Stomach (tissue), 9 donors: ENCODE measurements around the gene ZMIZ1. TPM values are rescaled to one million over a fixed set of nuclear protein-coding genes. Genes with fewer than 3 reads are reported as not detected.

Source experiments
- DNase-seq, 2 donors: peaks; one replicate each; pipeline versions ENCODE4 v3.0.0 to v3.0.0-alpha.2; 2013 to 2019
- H3K27ac ChIP-seq, 5 donors: fragments of 200-600 bp in 4 of 5; sonication (generic) in 4 of 5; one replicate each; pipeline ENCODE4 v1.5.1; 2013 to 2019; ENCODE audit warnings: mild to moderate bottlenecking in 1 of 5, moderate library complexity in 1 of 5
- H3K27me3 ChIP-seq, 3 donors: fragments of 200-600 bp; sonication (generic); one replicate each; pipeline ENCODE4 v1.5.1; 2017 to 2019; ENCODE audit warnings: mixed run types in 1 of 3
- H3K36me3 ChIP-seq, 4 donors: fragments of 200-600 bp; sonication (generic); 1 replicate in 3 of 4; 2 replicates in 1 of 4; pipeline ENCODE4 v1.5.1; 2016 to 2019
- H3K4me1 ChIP-seq, 4 donors: fragments of 200-600 bp; sonication (generic); one replicate each; pipeline ENCODE4 v1.5.1; 2016 to 2019
- H3K4me3 ChIP-seq, 4 donors: fragments of 200-600 bp; sonication (generic) in 3 of 4; one replicate each; pipeline ENCODE4 v1.5.1; 2016 to 2019; ENCODE audit warnings: mild to moderate bottlenecking in 1 of 4
- H3K9me3 ChIP-seq, 4 donors: fragments of 200-600 bp; sonication (generic); one replicate each; pipeline ENCODE4 v1.5.1; 2016 to 2019
- CTCF ChIP-seq, 7 experiments: fragments of 450-650 bp in 4 of 7; fragments of 200-600 bp in 3 of 7; sonication (generic) in 3 of 7; IDR thresholded peaks; one replicate each; pipeline ENCODE4 v1.5.1; 2016 to 2019; ENCODE audit warnings: antibody characterized with exemption in 7 of 7, control low read depth in 2 of 7, mild to moderate bottlenecking in 1 of 7
- EP300 ChIP-seq: sonication (generic); formaldehyde crosslinking; IDR thresholded peaks from one replicate; pipeline ENCODE4 v1.6.1; 2017; ENCODE audit warnings: antibody characterized with exemption
- POLR2A ChIP-seq, 4 donors: fragments of 450-650 bp; IDR thresholded peaks; one replicate each; pipeline ENCODE4 v1.6.1; 2016; ENCODE audit warnings: antibody characterized with exemption in 4 of 4, control low read depth in 2 of 4, mild to moderate bottlenecking in 1 of 4, moderate library complexity in 1 of 4
- POLR2AphosphoS5 ChIP-seq, 3 donors: sonication (generic); formaldehyde crosslinking; IDR thresholded peaks; one replicate each; pipeline ENCODE4 v1.6.1; 2016; ENCODE audit warnings: antibody characterized with exemption in 3 of 3
- WGBS, 5 donors: extraction: QIAGEN DNeasy Blood & Tissue Kit in 3 of 5; methylation state at CpG; one replicate each; pipeline versions ENCODE4 v1.1.5 to v1.1.7; 2013 to 2018; 5-methylcytosine and 5-hydroxymethylcytosine counted together
- intact Hi-C: fragments of 100-400 bp; cut with DNase I; formaldehyde crosslinking; loops from one replicate; pipeline ENCODE4 v1.15.1; 2023; ENCODE audit warnings: low total_unique reads
- polyA plus RNA-seq, 3 donors: library from polyadenylated mRNA; stranded (reverse); fragments of 200-250 nt; gene quantifications; one replicate each; pipeline ENCODE4 v1.2.3, GENCODE V29; 2013
- total RNA-seq, 5 donors: library from RNA; depleted of rRNA; stranded (reverse); fragments of >200 nt; gene quantifications; one replicate each; pipeline versions ENCODE4 v1.1.0 to v1.2.3, GENCODE V29; 2014 to 2016
- donor health status: healthy with polysubstance abuse.
- donor health status: Bipolar disorder and iron deficiency.
- donor health status: healthy.

ZMIZ1 gene
- total and polyA plus RNA-seq, 8 donors = 17.7 to 103 (median 26.3) TPM

- H3K36me3 ChIP-seq = peaks cover 0 to 7% (median 0%) of the 10 kb centered on the region in 4 donors
- H3K4me3 ChIP-seq = no peak overlapping the region
- H3K27ac ChIP-seq = peak overlapping the region; percentile 69 to 99 (median 89)
- H3K9me3 ChIP-seq = no peaks in the 10 kb centered on the region
- intact Hi-C loops = no loop called here
- peaks cover 99 to 100% (median 100%) of the 10 kb centered on the region in 4 donors for H3K4me1 ChIP-seq
- no peak for TF ChIP-seq POLR2AphosphoS5 (IDR thresholded peaks at IDR 0.05)
- TF ChIP-seq EP300 = no peak
- no peak for TF ChIP-seq CTCF (IDR thresholded peaks at IDR 0.05)
- no peak for TF ChIP-seq POLR2A (IDR thresholded peaks at IDR 0.05)
- DNase-seq = no peak
- no peaks in the 10 kb centered on the region for H3K27me3 ChIP-seq
- 44 to 77% (median 47%) methylated on average over 2 of the region's 2 CpGs for WGBS, 5 donors
These were observed 18.1 kb downstream of the ZMIZ1 start for GRCh38 chr10:79086822-79087221.

GRCh38 chr10:79087721-79088120 lies 19.0 kb downstream of the ZMIZ1 start:
- Histone ChIP-seq H3K4me1 (peaks cover 99 to 100% (median 100%) of the 10 kb centered on the region in 4 donors), H3K9me3 (no peaks in the 10 kb centered on the region), H3K4me3 (peak overlapping the region in 1 of 4 donors; percentile 5), H3K27ac (peak overlapping the region; percentile 69 to 99 (median 89)), H3K27me3 (no peaks in the 10 kb centered on the region), H3K36me3 (peaks cover 0 to 7% (median 0%) of the 10 kb centered on the region in 4 donors)
- DNase-seq = peak in 1 of 2 donors; percentile 60
- no peak for TF ChIP-seq CTCF (IDR thresholded peaks at IDR 0.05)
- TF ChIP-seq POLR2AphosphoS5 (IDR thresholded peaks at IDR 0.05) = no peak
- no peak for TF ChIP-seq EP300
- no peak for TF ChIP-seq POLR2A (IDR thresholded peaks at IDR 0.05)
- WGBS, 5 donors = 16 to 52% (median 23%) methylated on average over 6 of the region's 6 CpGs
- intact Hi-C loops = no loop called here

DNA sequence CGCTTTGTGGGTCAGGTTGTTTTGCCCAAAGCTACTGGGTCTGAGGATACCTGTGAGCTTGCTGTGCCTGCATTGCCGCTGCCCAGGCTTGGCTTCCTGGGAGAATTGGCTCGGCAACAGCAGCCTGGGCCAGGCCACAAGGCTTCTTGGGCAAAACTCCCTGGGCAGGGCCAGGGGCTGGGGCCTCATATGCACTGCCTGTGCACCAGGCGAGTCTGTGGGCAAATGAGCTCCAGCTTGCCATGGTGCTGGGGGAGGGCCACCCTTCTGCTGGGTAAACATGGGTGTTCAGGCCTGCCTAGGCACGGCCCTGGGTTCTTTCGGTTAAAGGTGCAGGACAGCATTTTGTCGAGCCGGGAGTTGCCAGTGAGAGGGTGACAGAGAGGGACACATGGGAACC lies 19.4 kb downstream of the ZMIZ1 start:
- intact Hi-C loops = no loop called here
- peak in 1 of 2 donors; percentile 91 for DNase-seq
- H3K36me3 ChIP-seq = peaks cover 0 to 7% (median 0%) of the 10 kb centered on the region in 4 donors
- no peak overlapping the region for H3K4me3 ChIP-seq
- H3K4me1 ChIP-seq = peaks cover 97 to 100% (median 99%) of the 10 kb centered on the region in 4 donors
- 23 to 49% (median 33%) methylated on average over 5 to 8 of the region's 8 CpGs for WGBS, 5 donors
- H3K27ac ChIP-seq = peak overlapping the region; percentile 69 to 99 (median 89)
- TF ChIP-seq CTCF (IDR thresholded peaks at IDR 0.05) = no peak
- TF ChIP-seq POLR2AphosphoS5 (IDR thresholded peaks at IDR 0.05) = peak in 2 of 3 donors; percentile 72 to 92
- TF ChIP-seq EP300 = no peak
- no peaks in the 10 kb centered on the region for H3K9me3 ChIP-seq
- no peaks in the 10 kb centered on the region for H3K27me3 ChIP-seq

DNA sequence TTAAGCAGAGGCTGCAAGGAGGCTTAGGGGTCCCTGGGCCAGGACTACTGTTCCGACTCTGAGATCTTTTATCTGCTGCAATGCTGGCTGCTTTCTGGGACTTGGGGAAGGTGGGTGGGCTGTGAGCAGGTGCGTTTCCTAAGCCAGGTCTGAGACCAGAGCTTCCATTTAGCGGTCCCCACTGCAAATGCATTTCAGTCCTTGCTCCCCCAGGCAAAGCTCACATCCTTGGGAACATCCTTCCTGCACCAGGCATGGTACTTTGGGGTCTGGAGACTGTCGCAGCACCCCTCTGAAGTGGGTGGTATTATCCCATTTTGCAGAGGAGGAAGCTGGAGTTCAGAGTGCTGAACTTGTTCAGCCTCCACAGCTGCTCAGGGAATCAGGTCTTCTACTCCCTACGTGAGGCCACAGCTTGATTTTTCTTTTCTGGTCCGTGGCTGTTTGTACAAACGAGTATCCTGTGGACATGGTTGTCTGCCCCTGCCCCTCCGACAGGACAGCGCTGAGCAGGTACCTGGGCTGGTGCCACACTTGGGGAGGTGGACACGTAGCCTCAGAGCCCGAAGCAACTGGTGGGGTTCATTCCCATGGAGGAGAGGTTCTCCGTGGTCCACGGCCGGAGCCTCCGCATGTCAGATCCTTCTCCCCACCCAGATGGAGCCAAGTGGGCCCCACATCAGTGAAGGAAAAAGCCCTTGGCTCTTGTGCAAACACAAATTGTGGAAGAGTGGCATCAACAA lies 20.0 kb downstream of the ZMIZ1 start:
- Histone ChIP-seq H3K4me1 (peaks cover 97 to 100% (median 99%) of the 10 kb centered on the region in 4 donors), H3K4me3 (no peak overlapping the region), H3K27ac (peak overlapping the region; percentile 69 to 99 (median 89)), H3K36me3 (peaks cover 0 to 7% (median 0%) of the 10 kb centered on the region in 4 donors), H3K27me3 (no peaks in the 10 kb centered on the region), H3K9me3 (no peaks in the 10 kb centered on the region)
- 57 to 77% (median 65%) methylated on average over 14 to 15 of the region's 15 CpGs for WGBS, 5 donors
- TF ChIP-seq POLR2A (IDR thresholded peaks at IDR 0.05) = no peak
- no peak for TF ChIP-seq CTCF (IDR thresholded peaks at IDR 0.05)
- TF ChIP-seq EP300 = no peak
- no peak for TF ChIP-seq POLR2AphosphoS5 (IDR thresholded peaks at IDR 0.05)
- DNase-seq = no peak
- intact Hi-C loops = no loop called here
